Measurements from ENCODE around the gene CGB8. TPM values are rescaled to one million over a fixed set of nuclear protein-coding genes. Genes with fewer than 3 reads are reported as not detected.
A peak's percentile ranks its signal among the peaks of the same experiment; 100 is the strongest.
"Not testable (repeated sequence)": the region's sequence is repeated elsewhere in the genome, so short reads cannot be mapped to it uniquely, and the experiment has no call there.

Gene CGB8
- 3.3 and 7.4 TPM in 2 replicates for total RNA-seq

- not testable (repeated sequence) for H3K27me3 ChIP-seq (ENCODE audit: control insufficient read depth, insufficient read depth, low read length); DNase-seq (ENCODE audit: low read depth); H3K36me3 ChIP-seq (ENCODE audit: control insufficient read depth, insufficient read depth, low read length); H3K4me3 ChIP-seq (ENCODE audit: low read depth, low read length)
Measured at GRCh38 chr19:49049011-49049410, at the start of gene CGB8. CGB8 (minus strand) TSS chr19:49049111; CDS start chr19:49048739, 372 bp downstream.

- peak; percentile 97 for TF ChIP-seq CTCF (IDR thresholded peaks at IDR 0.05; ENCODE audit: insufficient read depth, low read length, poor library complexity, severe bottlenecking)
- no peak overlapping the region for H3K4me3 ChIP-seq (ENCODE audit: low read depth, low read length)
- no peaks in the 10 kb centered on the region for H3K27me3 ChIP-seq (ENCODE audit: control insufficient read depth, insufficient read depth, low read length)
- peaks cover 3% of the 10 kb centered on the region for H3K36me3 ChIP-seq (ENCODE audit: control insufficient read depth, insufficient read depth, low read length)
- DNase-seq (ENCODE audit: low read depth) = no peak
Measured at GRCh38 chr19:49097453-49098288, 48.8 kb upstream of the CGB8 start.

- Histone ChIP-seq H3K36me3 (ENCODE audit: control insufficient read depth, insufficient read depth, low read length) (peaks cover 3% of the 10 kb centered on the region), H3K4me3 (ENCODE audit: low read depth, low read length) (no peak overlapping the region), H3K27me3 (ENCODE audit: control insufficient read depth, insufficient read depth, low read length) (no peaks in the 10 kb centered on the region)
- DNase-seq (ENCODE audit: low read depth) = no peak
- TF ChIP-seq CTCF (IDR thresholded peaks at IDR 0.05; ENCODE audit: insufficient read depth, low read length, poor library complexity, severe bottlenecking) = no peak
Measured at GRCh38 chr19:49094505-49095482, 45.9 kb upstream of the CGB8 start.

- Histone ChIP-seq H3K36me3 (ENCODE audit: control insufficient read depth, insufficient read depth, low read length) (peaks cover 3% of the 10 kb centered on the region), H3K27me3 (ENCODE audit: control insufficient read depth, insufficient read depth, low read length) (no peaks in the 10 kb centered on the region), H3K4me3 (ENCODE audit: low read depth, low read length) (no peak overlapping the region)
- no peak for DNase-seq (ENCODE audit: low read depth)
- no peak for TF ChIP-seq CTCF (IDR thresholded peaks at IDR 0.05; ENCODE audit: insufficient read depth, low read length, poor library complexity, severe bottlenecking)
Measured at GRCh38 chr19:49092686-49093085, 43.8 kb upstream of the CGB8 start.

GRCh38 chr19:49091391-49092038, 42.6 kb upstream of the CGB8 start:
- peaks cover 4% of the 10 kb centered on the region for H3K36me3 ChIP-seq (ENCODE audit: control insufficient read depth, insufficient read depth, low read length)
- no peak for DNase-seq (ENCODE audit: low read depth)
- no peak for TF ChIP-seq CTCF (IDR thresholded peaks at IDR 0.05; ENCODE audit: insufficient read depth, low read length, poor library complexity, severe bottlenecking)
- H3K4me3 ChIP-seq (ENCODE audit: low read depth, low read length) = no peak overlapping the region
- H3K27me3 ChIP-seq (ENCODE audit: control insufficient read depth, insufficient read depth, low read length) = no peaks in the 10 kb centered on the region

GRCh38 chr19:49086296-49086695, 37.4 kb upstream of the CGB8 start:
- DNase-seq (ENCODE audit: low read depth) = no peak
- Histone ChIP-seq H3K36me3 (ENCODE audit: control insufficient read depth, insufficient read depth, low read length) (peaks cover 2% of the 10 kb centered on the region), H3K4me3 (ENCODE audit: low read depth, low read length) (peak overlapping the region; percentile 98), H3K27me3 (ENCODE audit: control insufficient read depth, insufficient read depth, low read length) (no peaks in the 10 kb centered on the region)
- TF ChIP-seq CTCF (IDR thresholded peaks at IDR 0.05; ENCODE audit: insufficient read depth, low read length, poor library complexity, severe bottlenecking) = no peak

Data from kidney epithelial cell (primary cell).